ENCODE data around the gene MAPKAPK3.
A peak's percentile ranks its signal among the peaks of the same experiment; 100 is the strongest.

Gene MAPKAPK3

GRCh38 chr3:50630394-50630793, 13.4 kb downstream of the MAPKAPK3 start:
- no peak for DNase-seq (ENCODE audit: low spot score)
- Histone ChIP-seq H3K27ac (no peak overlapping the region), H3K4me3 (no peak overlapping the region)
- TF ChIP-seq CTCF (IDR thresholded peaks at IDR 0.05) = no peak

GRCh38 chr3:50630877-50631276, 13.9 kb downstream of the MAPKAPK3 start:
- TF ChIP-seq CTCF (IDR thresholded peaks at IDR 0.05) = no peak
- no peak overlapping the region for H3K4me3 ChIP-seq
- H3K27ac ChIP-seq = no peak overlapping the region
- no peak for DNase-seq (ENCODE audit: low spot score)

GRCh38 chr3:50632450-50632849, 15.5 kb downstream of the MAPKAPK3 start:
- H3K4me3 ChIP-seq = no peak overlapping the region
- no peak for DNase-seq (ENCODE audit: low spot score)
- H3K27ac ChIP-seq = no peak overlapping the region
- no peak for TF ChIP-seq CTCF (IDR thresholded peaks at IDR 0.05)

GRCh38 chr3:50633230-50633790, 16.4 kb downstream of the MAPKAPK3 start:
- Histone ChIP-seq H3K4me3 (no peak overlapping the region), H3K27ac (no peak overlapping the region)
- no peak for TF ChIP-seq CTCF (IDR thresholded peaks at IDR 0.05)
- no peak for DNase-seq (ENCODE audit: low spot score)

GRCh38 chr3:50635066-50635465, 18.1 kb downstream of the MAPKAPK3 start:
- DNase-seq (ENCODE audit: low spot score) = no peak
- Histone ChIP-seq H3K4me3 (no peak overlapping the region), H3K27ac (no peak overlapping the region)
- TF ChIP-seq CTCF (IDR thresholded peaks at IDR 0.05) = no peak

- DNase-seq (ENCODE audit: low spot score) = no peak
- H3K4me3 ChIP-seq = no peak overlapping the region
- peak overlapping the region in 1 of 2 donors; percentile 36 for H3K27ac ChIP-seq
- TF ChIP-seq CTCF (IDR thresholded peaks at IDR 0.05) = no peak
These were observed 20.1 kb downstream of the MAPKAPK3 start for GRCh38 chr3:50637011-50637410.

GRCh38 chr3:50637945-50638344, 21.0 kb downstream of the MAPKAPK3 start:
- no peak overlapping the region for H3K27ac ChIP-seq
- H3K4me3 ChIP-seq = no peak overlapping the region
- TF ChIP-seq CTCF (IDR thresholded peaks at IDR 0.05) = no peak
- DNase-seq (ENCODE audit: low spot score) = no peak

All from coronary artery (tissue), 2 donors.